Mononuclear cell (primary cell): ENCODE results near the gene SART3. TPM values are rescaled to one million over a fixed set of nuclear protein-coding genes. Genes with fewer than 3 reads are reported as not detected.

Source experiments
- H3K27me3 ChIP-seq: 2 replicates; pipeline ENCODE4 v1.6.0; 2011; ENCODE audit warnings: low read length, control low read depth; ENCODE audit not compliant: insufficient read depth
- H3K4me1 ChIP-seq: 2 replicates; pipeline ENCODE4 v1.5.1; 2011; ENCODE audit warnings: mild to moderate bottlenecking, low read length, control low read depth; ENCODE audit not compliant: insufficient read depth
- H3K4me3 ChIP-seq: 2 replicates; pipeline ENCODE4 v1.5.1; 2011; ENCODE audit warnings: mild to moderate bottlenecking, low read length, moderate library complexity
- H3K9me3 ChIP-seq: 2 replicates; pipeline ENCODE4 v1.5.1; 2011; ENCODE audit warnings: low read depth, mild to moderate bottlenecking, control low read depth, low read length
- total RNA-seq: library from RNA; depleted of rRNA; stranded (reverse); fragments of >200 nt; gene quantifications from one replicate; pipeline ENCODE4 v1.2.3, GENCODE V29; 2012

Gene SART3
- total RNA-seq, 1 donor: 102 TPM

DNA sequence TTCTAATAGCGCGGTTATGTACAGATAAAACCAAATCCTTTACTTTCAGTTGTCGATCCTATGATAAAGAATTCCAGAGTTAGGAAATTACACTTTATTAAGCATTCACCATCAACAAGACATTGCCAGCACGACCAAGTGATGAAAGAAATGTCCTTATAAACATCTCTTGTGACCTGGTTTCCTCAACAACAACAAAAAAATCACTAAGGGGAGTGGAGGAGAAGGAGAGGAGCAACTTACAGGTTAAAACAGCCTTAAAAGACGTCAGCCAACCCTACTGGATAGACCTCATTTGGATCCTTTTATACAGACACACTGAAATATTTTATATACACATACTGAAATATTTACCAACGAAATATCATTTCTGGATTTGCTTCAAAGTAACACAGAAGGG lies 22.8 kb downstream of the SART3 start:
- H3K4me1 ChIP-seq: peaks cover 9% of the 10 kb centered on the region

DNA sequence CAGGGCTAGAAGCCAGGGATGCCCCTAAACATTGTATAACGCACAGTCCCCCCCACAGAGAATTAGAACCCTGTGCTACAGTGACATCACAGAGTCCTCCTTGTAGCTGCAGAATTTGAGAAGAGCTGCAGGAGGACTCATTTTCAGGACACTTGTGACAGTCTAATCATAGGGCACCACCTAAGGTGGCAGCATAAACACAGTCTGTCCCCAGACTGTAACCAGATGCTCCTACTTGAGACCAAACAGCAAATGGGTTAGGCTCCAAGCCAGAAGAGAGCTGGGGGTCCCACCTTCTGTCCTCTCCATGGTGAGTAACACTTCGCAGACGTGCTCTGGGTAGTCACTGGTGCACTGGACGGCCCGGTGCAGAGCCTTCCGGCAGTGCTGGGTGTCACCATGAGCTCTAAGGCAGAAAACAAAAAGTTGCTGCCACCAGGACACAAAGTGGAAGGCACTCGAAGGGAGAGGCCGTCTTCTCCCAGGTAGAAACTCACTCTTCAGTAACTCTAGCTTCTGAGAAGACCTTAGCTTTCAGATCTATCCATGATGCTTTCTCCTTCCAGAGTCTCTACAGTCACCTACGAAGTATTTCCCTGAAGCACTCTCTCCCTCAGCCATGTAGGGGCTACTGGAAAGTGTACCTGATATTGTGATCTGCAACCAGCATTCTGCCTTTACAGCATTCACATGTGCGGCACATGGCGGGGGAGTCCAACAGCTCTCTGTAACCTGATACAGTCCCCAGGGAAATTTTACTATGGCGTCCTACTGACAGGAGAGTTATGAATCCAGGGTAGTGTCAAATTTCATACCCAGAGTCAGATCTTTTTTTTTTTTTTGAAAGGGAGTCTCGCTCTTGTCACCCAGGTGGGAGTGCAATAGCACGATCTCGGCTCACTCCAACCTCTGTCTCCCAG lies 28.8 kb downstream of the SART3 start:
- Histone ChIP-seq H3K9me3 (no peaks in the 10 kb centered on the region), H3K4me3 (no peak overlapping the region), H3K27me3 (no peaks in the 10 kb centered on the region), H3K4me1 (no peaks in the 10 kb centered on the region)

More for the DNA sequence above, 22.8 kb downstream of the SART3 start:
- Histone ChIP-seq H3K27me3 (no peaks in the 10 kb centered on the region), H3K9me3 (no peaks in the 10 kb centered on the region), H3K4me3 (no peak overlapping the region)

DNA sequence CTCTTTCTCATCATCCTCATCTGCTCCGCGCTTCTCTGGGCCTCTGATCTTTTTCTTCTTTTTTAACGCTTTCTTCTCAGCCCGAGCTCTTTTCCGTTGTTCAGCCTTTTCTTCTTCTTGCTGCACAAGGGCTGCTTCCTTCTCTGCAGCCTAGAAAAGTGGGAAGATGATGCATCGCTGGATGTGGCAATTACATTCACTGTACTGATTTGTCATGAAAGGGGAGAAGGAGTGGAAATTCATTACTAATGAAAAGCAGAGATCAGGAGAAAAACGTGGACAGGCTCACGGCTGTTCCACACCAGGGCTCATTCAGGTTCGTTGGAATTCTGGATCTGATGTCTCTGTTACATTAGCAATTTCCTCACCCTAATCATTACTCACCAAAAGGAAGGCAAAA lies 30.8 kb downstream of the SART3 start:
- Histone ChIP-seq H3K4me3 (no peak overlapping the region), H3K4me1 (no peaks in the 10 kb centered on the region), H3K27me3 (no peaks in the 10 kb centered on the region), H3K9me3 (no peaks in the 10 kb centered on the region)

DNA sequence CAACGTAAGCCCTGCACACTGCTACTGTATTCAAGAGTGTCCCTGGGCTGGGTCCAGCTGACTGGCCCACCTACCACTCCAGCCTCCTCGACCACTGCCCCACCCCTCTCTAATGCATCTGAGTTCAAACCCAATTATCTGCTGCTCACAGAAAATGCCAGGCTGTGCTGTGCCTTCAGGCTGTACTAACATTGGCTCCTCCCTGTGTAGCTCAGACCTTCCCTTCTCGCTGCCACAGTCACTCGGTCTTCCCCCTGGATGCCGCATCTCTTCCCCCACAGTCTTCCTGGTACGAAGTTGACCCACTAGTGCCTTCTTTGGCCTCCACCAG lies 33.8 kb downstream of the SART3 start:
- Histone ChIP-seq H3K27me3 (no peaks in the 10 kb centered on the region), H3K9me3 (no peaks in the 10 kb centered on the region), H3K4me1 (no peaks in the 10 kb centered on the region), H3K4me3 (no peak overlapping the region)

DNA sequence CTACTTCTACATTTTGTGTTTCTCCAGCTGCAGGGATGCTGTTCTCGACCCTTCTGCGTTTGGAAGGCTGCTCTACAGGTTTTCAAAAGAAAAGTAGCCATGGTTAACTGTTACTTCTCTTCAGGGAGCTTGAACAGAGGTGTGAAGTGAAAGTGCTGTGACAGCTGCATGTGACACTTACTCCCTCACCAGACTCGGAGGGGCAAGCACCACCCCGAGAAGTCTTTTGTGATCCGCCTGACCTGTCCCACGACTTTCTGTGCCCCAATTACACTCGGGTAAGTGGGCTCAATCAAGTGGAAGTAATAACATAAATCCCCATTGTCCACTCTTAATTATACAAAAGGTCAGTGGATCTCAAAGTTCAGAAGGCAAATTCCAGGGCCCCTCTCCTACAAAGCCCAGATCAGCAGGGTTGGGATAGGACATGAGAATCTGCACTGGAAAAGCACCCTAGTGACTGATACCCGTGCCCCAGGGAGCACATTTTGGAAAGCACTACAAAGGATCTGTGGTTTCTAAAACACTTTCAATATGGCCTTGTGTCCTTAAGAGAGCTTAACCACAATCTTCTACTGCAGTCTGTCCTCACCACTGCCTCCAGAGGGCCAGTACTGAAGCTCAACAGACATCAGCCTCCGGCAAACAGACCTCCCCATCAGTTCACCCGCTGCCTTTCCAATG lies 34.3 kb downstream of the SART3 start:
- no peaks in the 10 kb centered on the region for H3K27me3 ChIP-seq

DNA sequence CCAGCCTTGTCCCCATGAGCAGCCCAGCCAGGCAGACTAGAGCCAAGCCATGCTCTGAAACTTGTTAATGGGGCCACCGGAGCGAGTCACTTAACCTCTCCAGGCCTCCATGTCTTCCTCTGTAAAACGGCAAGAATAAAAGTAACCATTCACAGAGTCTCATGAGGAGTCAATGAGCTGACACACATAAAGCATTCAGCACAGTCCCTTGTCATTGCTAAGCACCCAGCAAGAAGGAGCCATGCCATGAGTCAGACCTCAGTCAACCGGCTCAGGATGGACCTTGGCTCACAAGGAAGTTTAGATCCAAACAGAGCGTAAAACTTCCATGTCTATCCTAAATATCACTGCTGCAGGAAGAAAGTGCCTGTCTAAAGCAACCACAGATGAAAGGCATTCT lies 35.3 kb downstream of the SART3 start:
- Histone ChIP-seq H3K4me1 (no peaks in the 10 kb centered on the region), H3K4me3 (no peak overlapping the region), H3K9me3 (no peaks in the 10 kb centered on the region), H3K27me3 (no peaks in the 10 kb centered on the region)

More for the DNA sequence above, 34.3 kb downstream of the SART3 start:
- Histone ChIP-seq H3K4me3 (no peak overlapping the region), H3K4me1 (no peaks in the 10 kb centered on the region), H3K9me3 (no peaks in the 10 kb centered on the region)

DNA sequence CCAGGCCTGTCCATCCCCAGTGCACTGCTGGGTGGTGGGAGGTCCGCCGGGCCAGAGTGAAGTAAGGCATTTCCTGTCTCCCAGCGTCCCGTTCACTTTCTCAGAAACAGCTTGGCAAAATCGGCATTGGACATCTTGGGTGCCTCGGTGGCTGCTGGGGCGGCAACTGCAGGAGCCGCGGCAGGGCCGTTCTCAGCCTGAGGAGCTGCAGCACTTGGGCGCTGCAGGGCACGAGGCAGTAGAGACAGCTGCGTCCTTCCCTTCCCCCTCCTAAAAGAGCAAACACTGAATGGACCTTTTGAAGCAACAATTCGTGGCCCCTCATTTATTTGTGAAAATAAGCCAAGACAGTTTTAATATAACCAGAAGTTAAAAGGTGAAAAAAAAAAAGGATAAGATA lies 37.6 kb downstream of the SART3 start:
- Histone ChIP-seq H3K4me1 (no peaks in the 10 kb centered on the region), H3K9me3 (no peaks in the 10 kb centered on the region), H3K27me3 (no peaks in the 10 kb centered on the region), H3K4me3 (no peak overlapping the region)

DNA sequence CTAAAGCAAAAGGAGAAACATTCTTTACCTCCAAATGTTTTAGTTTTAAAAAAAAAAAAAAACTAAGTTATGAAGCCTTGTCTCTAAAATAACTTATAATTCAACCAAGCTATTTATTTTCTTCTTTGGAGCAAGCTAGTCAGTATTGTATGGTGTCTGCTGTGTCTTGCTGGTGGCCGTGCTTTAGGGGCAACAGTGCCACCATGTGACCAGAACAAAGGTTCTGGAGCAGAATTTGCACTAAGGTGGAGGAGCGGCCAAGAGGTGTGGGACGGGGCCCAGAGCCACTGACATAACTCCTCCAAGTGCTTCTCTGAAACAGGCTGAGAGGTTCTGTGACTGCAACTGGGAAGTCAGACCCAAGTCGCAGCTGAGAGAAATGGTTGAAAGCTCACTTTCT lies 41.4 kb downstream of the SART3 start:
- Histone ChIP-seq H3K27me3 (no peaks in the 10 kb centered on the region), H3K9me3 (no peaks in the 10 kb centered on the region), H3K4me1 (peaks cover 13% of the 10 kb centered on the region), H3K4me3 (no peak overlapping the region)

DNA sequence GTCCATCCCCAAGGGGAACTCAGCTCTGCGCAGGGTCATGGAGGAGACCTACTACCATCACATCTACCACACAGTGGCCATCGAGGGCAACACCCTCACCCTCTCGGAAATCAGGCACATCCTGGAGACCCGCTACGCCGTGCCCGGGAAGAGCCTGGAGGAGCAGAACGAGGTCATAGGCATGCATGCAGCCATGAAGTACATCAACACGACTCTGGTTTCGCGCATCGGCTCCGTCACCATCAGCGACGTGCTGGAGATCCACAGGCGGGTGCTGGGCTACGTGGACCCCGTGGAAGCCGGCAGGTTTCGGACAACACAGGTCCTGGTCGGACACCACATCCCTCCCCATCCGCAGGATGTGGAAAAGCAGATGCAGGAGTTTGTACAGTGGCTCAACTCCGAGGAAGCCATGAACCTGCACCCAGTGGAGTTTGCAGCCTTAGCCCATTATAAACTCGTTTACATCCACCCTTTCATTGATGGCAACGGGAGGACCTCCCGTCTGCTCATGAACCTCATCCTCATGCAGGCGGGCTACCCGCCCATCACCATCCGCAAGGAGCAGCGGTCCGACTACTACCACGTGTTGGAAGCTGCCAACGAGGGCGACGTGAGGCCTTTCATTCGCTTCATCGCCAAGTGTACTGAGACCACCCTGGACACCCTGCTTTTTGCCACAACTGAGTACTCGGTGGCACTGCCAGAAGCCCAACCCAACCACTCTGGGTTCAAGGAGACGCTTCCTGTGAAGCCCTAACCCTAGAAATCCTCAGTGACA lies 42.1 kb downstream of the SART3 start:
- Histone ChIP-seq H3K4me1 (peaks cover 17% of the 10 kb centered on the region), H3K4me3 (no peak overlapping the region), H3K27me3 (no peaks in the 10 kb centered on the region), H3K9me3 (no peaks in the 10 kb centered on the region)

DNA sequence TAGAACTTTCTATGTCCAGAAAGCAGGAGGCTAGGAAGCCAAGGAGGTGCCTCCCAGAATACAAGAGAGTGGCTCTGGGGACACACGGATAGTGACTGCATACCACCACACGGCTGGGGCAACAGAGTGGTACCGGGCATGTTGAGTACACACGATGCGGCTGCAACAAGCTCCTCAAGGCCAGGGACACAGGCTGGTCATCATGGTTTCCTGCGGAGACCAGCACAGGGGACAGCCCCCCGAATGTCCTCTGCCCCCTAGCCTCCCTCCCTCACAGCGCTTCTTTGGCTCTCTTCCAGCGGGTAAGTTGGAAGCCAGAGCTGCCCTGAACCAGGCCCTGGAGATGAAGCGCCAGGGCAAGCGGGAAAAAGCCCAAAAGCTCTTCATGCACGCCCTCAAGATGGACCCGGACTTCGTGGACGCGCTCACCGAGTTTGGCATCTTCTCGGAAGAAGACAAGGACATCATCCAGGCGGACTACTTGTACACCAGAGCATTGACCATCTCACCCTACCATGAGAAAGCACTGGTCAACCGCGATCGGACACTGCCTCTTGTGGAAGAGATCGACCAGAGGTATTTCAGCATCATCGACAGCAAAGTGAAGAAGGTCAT lies 42.8 kb downstream of the SART3 start:
- Histone ChIP-seq H3K9me3 (no peaks in the 10 kb centered on the region), H3K4me1 (peaks cover 17% of the 10 kb centered on the region), H3K4me3 (no peak overlapping the region), H3K27me3 (no peaks in the 10 kb centered on the region)

DNA sequence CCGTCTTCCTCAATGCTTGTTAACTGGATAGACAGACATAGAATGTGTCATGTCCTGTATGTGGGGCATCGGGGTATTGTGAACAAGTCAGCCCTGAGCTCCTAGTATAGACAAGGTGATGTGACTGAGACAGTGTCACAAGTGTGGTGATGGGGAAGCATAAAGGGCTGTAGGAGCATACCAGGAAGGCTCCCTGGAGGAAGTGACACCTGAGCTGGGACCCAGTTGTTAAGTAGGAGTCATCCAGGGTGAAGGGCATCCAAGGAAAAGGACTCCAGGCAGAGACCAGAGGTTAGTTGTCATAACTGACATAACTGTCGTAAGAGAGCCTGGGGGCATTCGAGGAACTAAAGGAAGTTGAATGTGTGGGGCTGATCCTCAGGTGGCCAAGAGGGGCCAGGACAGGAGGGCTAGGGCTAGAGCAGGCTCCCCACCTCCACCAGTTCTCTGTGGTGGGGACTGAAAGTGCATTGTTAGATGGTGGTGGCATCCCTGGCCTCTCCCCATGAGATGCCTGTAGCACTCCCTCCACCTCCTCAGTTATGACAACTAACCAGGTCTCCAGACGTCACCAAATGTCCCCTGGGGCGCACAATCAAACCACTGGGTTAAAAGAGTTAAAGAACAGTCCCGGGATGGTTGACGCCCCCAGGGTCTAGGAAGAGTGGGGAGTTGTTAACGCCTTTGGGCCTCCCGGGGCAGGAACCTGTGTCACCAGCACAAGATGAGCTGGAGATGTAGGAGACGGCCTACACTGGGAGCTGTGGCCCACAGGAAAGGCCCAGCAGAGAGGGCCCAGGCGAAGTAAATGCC lies 43.5 kb downstream of the SART3 start:
- Histone ChIP-seq H3K9me3 (no peaks in the 10 kb centered on the region), H3K4me1 (peaks cover 17% of the 10 kb centered on the region), H3K27me3 (no peaks in the 10 kb centered on the region)

DNA sequence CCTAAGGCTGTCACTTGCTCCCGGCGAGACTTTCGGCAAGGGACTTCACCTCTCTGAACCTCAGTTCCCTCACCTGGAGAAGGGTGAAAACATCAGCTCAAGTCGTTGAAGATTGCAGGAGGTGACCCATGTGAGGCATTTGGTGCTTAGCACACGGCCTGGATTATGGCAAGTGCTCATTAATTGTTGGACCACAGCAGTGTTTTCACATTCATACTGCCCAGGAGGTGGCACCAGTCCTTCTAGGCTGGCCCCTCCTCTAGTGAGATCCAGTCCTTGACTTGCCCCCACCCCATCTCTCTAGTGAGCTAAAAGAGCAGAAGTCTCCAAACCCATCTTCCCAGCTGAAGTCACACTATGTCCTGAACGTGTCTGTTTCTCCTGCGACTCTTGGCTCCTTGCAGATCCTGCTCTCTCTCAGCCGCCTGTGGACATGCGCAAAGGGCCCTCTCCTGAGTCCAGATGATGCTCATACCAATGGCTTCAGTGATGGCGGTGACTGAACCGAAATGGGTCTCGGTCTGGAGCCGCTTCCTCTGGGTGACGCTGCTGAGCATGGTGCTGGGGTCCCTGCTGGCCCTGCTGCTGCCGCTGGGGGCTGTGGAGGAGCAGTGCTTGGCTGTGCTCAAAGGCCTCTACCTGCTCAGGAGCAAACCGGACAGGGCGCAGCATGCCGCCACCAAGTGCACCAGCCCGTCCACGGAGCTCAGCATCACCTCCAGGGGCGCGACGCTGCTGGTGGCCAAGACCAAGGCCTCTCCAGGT lies 44.3 kb downstream of the SART3 start:
- Histone ChIP-seq H3K27me3 (no peaks in the 10 kb centered on the region), H3K4me3 (no peak overlapping the region), H3K9me3 (no peaks in the 10 kb centered on the region), H3K4me1 (peaks cover 17% of the 10 kb centered on the region)

More for the DNA sequence above, 43.5 kb downstream of the SART3 start:
- H3K4me3 ChIP-seq: no peak overlapping the region

DNA sequence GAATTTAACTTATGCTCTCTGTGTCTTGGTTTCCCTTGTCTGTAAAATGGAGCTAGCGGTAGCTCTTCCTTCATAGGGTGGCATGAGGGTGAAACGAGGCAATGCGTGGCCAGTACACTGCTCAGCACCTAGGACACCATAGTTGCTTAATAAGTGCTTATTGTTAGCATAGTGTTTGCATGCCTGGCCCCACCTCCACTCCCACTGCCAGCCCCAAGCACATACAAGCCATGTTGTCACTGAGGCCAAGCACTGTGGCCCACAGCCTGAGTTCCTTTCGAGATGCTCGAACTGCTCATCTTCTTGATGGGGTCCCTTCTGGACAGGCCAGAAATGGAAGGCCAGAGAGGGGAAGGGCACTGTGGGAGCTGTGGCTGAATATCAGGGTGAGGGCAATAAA lies 45.1 kb downstream of the SART3 start:
- Histone ChIP-seq H3K4me3 (peak overlapping the region; percentile 73), H3K9me3 (no peaks in the 10 kb centered on the region), H3K4me1 (peaks cover 17% of the 10 kb centered on the region), H3K27me3 (no peaks in the 10 kb centered on the region)
